Loucy (cell line): ENCODE data around the gene BSND.

Experiments
- EZH2phosphoT487 ChIP-seq: fragments of 200-600 bp; IDR thresholded peaks from 2 replicates; pipeline ENCODE4 v1.6.1; 2018; ENCODE audit warnings: antibody characterized with exemption, mild to moderate bottlenecking, moderate library complexity, borderline replicate concordance
- TF ChIP-seq, protein P1 (sequence below): fragments of 200-600 bp; sonication (generic); conservative IDR thresholded peaks from 2 replicates; pipeline ENCODE4 v1.5.1; 2014; ENCODE audit warnings: mild to moderate bottlenecking, antibody characterized with exemption, low read length

DNA sequence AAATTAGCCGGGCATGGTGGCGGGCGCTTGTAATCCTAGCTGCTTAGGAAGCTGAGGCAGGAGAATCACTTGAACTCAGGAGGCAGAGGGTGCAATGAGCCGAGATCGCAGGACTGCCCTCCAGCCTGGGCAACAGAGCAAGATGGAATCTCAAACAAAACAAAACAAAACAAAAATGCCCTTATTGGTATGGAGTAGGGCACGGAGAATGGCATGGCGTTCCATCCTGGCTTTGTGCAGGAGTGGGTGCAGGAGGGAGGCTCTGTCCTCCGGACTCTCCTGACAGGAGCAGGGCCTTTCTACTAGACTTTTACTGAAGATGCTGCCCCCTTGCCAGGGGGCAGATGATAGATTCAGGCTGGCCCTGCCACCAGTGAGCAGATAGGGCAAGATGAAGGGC lies 17.3 kb upstream of the BSND start:
- TF ChIP-seq, protein P1, sequence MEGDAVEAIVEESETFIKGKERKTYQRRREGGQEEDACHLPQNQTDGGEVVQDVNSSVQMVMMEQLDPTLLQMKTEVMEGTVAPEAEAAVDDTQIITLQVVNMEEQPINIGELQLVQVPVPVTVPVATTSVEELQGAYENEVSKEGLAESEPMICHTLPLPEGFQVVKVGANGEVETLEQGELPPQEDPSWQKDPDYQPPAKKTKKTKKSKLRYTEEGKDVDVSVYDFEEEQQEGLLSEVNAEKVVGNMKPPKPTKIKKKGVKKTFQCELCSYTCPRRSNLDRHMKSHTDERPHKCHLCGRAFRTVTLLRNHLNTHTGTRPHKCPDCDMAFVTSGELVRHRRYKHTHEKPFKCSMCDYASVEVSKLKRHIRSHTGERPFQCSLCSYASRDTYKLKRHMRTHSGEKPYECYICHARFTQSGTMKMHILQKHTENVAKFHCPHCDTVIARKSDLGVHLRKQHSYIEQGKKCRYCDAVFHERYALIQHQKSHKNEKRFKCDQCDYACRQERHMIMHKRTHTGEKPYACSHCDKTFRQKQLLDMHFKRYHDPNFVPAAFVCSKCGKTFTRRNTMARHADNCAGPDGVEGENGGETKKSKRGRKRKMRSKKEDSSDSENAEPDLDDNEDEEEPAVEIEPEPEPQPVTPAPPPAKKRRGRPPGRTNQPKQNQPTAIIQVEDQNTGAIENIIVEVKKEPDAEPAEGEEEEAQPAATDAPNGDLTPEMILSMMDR = no peak
- TF ChIP-seq EZH2phosphoT487 = no peak
